DOHH2 (cell line): ENCODE measurements around the gene TVP23A.

Source experiments
- EZH2phosphoT487 ChIP-seq: fragments of 200-600 bp; sonication (generic); IDR thresholded peaks from 2 replicates; pipeline ENCODE4 v1.6.1; 2017; ENCODE audit warnings: borderline replicate concordance, mild to moderate bottlenecking, antibody characterized with exemption, low read length, moderate library complexity, mixed read lengths
- TF ChIP-seq, protein P1 (sequence below): fragments of 200-600 bp; sonication (generic); IDR thresholded peaks from one replicate; pipeline ENCODE4 v1.5.1; 2014; ENCODE audit warnings: antibody characterized with exemption, mild to moderate bottlenecking, low read depth, low read length; ENCODE audit not compliant: poor library complexity, severe bottlenecking

DNA sequence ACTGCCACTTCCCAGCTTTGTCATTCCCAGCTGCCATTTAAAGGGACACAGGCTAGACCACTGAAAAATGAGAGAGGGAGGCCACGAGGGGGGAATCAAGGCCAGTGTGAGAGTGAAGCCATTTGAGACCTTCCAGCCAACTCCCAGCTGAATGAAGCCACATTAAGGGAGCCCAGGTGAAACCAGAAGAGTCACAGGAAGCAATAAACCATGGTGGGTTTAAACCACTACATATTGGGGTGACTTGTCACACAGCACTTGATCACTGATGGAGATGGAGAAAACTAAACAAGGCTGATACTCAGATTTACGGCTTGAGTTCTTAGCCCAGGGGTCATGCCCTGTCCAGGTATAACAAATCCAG lies 77.8 kb downstream of the TVP23A start:
- TF ChIP-seq, protein P1, sequence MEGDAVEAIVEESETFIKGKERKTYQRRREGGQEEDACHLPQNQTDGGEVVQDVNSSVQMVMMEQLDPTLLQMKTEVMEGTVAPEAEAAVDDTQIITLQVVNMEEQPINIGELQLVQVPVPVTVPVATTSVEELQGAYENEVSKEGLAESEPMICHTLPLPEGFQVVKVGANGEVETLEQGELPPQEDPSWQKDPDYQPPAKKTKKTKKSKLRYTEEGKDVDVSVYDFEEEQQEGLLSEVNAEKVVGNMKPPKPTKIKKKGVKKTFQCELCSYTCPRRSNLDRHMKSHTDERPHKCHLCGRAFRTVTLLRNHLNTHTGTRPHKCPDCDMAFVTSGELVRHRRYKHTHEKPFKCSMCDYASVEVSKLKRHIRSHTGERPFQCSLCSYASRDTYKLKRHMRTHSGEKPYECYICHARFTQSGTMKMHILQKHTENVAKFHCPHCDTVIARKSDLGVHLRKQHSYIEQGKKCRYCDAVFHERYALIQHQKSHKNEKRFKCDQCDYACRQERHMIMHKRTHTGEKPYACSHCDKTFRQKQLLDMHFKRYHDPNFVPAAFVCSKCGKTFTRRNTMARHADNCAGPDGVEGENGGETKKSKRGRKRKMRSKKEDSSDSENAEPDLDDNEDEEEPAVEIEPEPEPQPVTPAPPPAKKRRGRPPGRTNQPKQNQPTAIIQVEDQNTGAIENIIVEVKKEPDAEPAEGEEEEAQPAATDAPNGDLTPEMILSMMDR = no peak
- TF ChIP-seq EZH2phosphoT487 = no peak
